DMS114 treated with DMSO at 0.1 percent for 48 hours (cell line): ENCODE measurements around the gene CMYA5.

Source experiments
- DNase-seq: peaks from one replicate; lab custom pipeline; 2025; ENCODE audit not compliant: unreplicated experiment; lab: John Stamatoyannopoulos, UW

Gene CMYA5

DNA sequence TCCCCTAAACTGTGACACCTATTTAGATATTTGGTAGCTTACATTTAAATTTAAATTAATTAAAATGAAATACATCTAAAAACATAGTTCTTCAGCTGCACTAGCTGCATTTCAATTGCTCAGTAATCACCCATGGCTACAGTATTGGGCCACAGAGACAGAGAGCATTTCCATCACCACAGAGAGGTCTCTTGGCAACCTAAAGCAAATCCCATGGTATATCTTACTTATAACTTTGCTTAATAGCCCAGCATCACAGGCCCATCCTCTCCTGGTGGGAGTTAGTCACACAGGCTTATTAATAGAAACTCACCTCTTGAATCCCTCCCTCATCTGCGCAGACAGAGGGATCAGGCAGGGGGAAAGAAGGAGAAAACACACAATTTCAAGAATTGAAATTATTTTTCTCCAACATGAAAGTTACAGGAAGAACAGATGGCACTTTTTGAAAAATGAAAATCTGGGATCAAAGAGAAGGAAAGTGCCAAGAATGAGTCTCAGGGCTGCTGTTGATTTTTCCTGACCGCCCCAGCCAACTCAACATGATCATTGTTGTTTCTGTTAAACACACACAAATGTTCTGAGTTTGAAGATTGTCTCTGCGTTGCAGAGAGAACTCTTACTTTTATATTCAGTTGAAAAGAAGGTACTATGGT lies 144.6 kb downstream of the CMYA5 start:
- no peak for DNase-seq

DNA sequence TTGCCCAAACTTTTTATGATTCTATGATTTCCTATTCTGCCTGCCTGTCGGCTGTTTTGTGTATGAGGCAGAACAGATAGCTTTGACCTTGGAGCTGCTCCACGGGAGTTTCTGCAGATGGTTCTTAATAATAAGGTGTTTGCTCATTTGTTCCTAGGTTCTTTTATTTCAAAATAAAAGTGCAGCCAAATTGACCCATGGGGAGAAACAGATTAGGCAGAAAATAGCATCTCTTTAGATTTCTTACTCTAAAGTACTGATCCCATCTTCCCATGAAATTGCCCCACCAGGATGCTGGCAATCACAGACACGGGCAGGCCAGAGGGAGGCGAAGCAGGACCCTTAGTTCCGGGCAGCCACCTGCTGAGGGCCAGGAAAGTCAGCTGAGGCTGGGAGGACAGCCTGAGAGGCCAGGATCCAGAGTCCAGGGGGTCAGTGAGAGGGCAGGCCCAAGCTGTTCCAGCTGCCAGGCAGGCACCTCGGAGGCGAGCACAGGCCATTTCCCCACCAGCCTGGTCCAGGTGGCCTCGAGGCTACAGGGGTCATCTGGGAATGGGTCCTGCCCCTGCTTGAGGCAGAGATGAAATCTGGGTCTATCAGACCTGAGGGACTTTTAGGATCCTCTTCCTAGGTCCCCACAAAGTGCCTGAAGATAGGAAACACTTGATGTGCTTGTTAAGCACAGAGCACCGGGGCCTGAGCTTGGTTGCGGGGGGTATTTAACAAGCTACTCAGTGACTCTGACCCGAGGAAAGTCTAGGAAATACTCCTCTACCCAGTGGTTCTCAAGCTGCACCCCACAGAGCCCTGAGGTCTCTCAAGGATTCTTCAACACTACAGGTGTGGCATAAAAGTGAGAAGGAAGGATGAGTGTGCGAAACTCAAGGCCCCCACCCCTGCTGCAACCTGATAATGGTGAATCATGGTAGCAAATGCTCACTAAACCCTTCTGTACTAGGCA lies 145.4 kb downstream of the CMYA5 start:
- no peak for DNase-seq

DNA sequence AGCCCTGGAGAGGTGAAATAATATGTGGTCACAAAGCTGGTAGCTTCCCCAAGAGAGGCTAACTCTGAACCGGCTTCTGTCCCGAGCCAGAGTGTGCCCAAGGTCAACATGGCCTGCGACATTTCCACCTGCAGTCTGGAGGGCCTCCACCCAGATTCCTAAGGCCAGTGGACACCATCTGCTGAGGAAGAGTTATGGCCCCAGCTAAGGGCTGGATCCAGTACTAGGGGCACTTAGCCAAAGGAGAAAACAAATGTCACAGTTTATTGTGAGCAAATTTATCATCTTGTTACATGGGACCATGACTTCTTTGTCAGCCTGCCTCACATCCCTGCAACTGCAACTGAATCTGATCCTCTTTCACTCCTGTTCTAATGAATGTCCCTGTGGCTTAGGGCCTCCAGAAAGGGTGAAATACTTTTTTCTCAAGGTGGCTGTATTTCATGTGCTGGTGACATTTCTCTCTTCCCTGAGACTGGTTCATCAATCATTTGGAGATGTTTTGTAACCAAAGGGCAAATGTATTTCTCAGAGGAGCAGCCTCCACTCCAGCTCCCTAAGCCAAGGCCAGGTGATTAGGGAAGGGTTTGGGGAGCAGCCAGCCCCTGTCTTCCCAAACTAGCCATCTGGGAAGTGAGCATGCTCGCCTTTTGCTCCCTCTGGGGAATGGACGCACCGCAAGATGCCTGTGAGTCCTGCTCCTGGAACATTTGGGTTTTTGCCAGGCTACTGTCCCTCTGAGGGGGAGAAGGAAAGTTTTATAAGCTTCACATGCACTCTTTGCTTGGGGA lies 148.3 kb downstream of the CMYA5 start:
- no peak for DNase-seq

DNA sequence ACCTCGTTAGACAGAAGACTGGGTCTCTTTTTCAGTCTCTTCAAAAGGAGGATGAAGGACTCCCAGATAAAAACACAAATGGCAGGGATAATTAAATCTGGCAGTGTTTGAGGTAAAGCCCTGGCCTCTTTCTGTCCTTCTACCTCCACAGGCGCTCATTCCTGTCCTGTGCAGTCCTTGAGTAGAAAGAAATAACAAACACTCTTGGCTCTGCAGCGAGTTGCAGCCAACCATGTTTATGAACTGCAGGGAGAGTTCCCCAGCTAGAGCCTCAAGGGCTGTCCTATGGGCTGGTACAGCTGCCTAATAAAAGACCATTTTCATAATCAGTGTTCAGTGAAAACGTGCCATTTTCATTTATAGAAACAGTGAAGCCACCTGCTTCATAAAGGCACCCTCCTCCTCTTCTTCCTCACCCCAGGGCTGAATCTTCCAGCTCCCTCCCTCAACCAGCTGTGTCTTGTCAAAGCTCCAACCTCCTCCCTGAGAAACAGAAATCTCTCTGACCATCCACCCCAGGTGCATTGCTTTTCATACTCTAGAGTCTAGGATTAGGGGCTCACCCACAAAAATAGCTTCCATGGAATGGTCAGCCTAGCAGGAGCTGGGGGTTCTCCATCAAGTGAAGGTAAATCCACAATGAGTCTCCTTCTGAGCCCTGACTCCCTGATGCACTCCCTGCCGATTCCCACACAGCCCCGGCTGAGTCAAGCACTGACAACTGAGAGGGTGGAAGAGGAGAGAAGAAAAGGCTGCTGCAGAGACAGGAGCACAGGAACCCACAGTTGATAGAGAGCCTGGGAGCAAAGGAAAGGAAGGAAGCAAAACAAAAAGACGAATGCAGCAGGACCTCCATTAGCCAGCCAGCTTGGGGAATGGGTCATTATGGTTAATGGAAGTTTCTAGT lies 150.7 kb downstream of the CMYA5 start:
- no peak for DNase-seq

DNA sequence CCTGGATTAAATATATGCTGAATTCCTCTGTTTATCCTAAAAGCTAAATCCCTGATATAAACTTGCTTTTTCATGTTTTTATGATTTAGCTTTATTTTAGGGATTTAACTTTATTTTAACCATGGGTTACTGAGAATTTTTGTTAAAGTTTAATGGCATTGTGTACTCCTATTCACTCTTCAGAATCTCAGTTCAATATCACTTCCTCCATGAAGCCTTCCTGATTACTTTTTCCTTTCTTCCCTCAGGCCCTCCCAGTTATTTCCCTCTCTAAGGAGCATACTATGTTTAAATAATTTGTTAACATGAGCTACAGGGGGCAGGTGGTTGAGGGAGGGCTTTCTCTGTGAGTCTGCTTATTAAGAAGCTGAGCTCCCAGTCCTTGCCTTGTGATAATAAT lies 151.5 kb downstream of the CMYA5 start:
- no peak for DNase-seq

GRCh38 chr5:79842006-79842881 lies 152.6 kb downstream of the CMYA5 start:
- DNase-seq = no peak

DNA sequence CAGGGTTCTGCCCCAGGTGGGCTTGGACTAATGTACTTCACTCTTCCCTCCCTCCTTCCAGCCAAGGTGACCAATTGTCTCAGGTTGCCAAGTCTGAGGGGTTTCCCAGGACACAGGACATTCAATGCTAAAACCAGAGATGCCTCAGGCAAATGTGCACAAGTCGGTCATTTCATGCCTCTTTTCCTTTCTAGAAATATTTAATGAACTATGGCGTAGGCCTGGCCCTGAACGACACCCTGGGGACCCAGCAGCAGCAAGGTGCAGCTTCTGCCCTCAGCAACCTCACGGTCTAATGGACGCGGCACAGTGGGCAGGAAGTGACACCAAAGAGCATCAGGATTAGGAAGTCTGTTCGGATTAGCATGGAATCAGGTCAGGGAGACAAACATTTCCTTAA lies 153.4 kb downstream of the CMYA5 start:
- DNase-seq = no peak

- DNase-seq = no peak
Measured at GRCh38 chr5:79843450-79844388, 154.1 kb downstream of the CMYA5 start.

DNA sequence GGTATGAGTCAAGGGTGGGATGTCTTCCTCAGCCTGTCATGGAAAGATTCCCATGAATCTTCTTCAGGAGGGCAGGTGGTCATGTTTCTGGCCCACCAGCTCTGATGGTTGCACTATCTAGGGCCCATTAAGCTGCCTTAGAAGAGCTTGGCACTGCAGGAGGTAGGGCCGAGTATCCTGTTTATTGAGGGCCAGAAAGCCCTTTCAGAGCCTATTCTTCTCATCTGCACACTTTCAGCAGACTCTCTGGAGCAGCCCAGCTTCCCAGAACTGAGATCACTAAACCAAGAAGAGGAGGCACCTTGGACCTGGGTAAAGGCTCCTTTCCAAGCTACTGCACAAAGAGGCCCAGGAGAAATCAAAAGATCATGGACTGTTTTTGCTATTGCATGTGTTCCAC lies 154.9 kb downstream of the CMYA5 start:
- DNase-seq = no peak

GRCh38 chr5:79845448-79846197 lies 156.0 kb downstream of the CMYA5 start:
- DNase-seq = no peak

DNA sequence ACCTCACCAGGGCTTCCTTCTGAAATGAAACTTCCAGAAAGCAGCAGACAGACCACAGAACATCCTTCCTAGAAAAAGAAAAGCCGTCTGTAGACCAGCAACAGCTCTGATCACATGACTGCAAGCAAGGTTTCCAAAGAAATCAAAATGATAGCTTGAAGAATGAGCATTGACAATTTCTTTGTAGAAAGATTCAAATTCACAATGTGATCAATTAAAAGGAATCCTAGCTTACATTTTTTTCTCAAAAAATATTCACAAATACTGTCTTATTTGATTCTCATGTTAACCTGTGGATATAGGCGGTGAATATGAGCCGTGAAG lies 156.5 kb downstream of the CMYA5 start:
- DNase-seq = no peak

DNA sequence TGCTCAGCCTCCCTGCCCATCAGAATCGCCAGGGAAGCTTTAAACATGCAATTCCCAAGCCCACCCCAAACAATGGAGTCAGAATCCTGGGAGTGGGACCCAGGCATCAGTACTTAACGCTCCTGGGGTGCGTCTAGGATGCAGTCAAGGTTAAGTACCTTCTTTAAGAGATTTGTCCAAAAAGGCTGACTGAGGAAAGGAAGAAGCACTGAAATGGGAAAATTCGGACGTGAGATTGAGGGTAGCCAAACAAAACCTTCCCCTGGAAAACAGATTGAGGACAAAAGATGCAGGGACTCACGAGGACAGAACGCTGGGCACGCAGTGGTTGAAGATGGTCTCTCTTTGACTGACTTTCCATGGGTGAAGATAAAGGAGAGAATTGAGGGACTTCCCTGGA lies 157.9 kb downstream of the CMYA5 start:
- DNase-seq = no peak

DNA sequence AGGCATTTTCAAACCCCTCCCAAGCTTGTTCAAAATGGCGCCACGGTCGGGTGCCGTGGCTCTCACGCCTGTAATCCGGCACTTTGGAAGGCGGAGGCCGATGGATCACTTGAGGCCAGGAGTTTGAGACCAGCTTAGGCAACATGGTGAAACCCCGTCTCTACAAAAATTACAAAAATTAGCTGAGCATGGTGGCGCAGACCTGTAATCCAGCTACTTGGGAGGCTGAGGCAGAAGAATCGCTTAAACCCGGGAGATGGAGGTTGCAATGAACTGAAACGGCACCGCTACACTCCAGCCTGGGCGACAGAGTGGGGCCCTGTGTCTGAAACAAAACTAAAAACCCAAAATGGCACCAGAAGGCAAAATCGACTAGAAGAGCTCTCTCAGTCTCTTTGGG lies 159.4 kb downstream of the CMYA5 start:
- DNase-seq = no peak
